Mesothelial cell of epicardium (in vitro differentiated cells): ENCODE measurements around the gene BAD. TPM values are rescaled to one million over a fixed set of nuclear protein-coding genes. Genes with fewer than 3 reads are reported as not detected.

Experiments
- DNase-seq, 2 experiments: peaks; one replicate each; pipeline ENCODE4 v3.0.0; 2021; ENCODE audit warnings: low spot score in 2 of 2; ENCODE audit not compliant: unreplicated experiment in 2 of 2
- H3K27ac Mint-ChIP-seq: 2 replicates; pipeline ENCODE4 v1.8.0; 2021; ENCODE audit warnings: mixed read lengths
- H3K27me3 Mint-ChIP-seq: 2 replicates; pipeline ENCODE4 v1.8.0; 2021; ENCODE audit warnings: low read depth, mixed read lengths
- H3K36me3 Mint-ChIP-seq: 2 replicates; pipeline ENCODE4 v1.8.0; 2021; ENCODE audit warnings: mixed read lengths
- H3K4me1 Mint-ChIP-seq: 2 replicates; pipeline ENCODE4 v1.8.0; 2021; ENCODE audit warnings: mixed read lengths
- H3K4me3 Mint-ChIP-seq: 2 replicates; pipeline ENCODE4 v1.8.0; 2021; ENCODE audit warnings: mild to moderate bottlenecking, moderate library complexity, mixed read lengths
- H3K9me3 Mint-ChIP-seq: 2 replicates; pipeline ENCODE4 v1.8.0; 2021; ENCODE audit warnings: mixed read lengths
- total RNA-seq: library from RNA; stranded (reverse); gene quantifications from 3 replicates; pipeline ENCODE4 v1.2.1, GENCODE V29; 2021
- TF ChIP-seq, protein P1 (sequence below): fragments of 200-600 bp; sonication (generic); IDR thresholded peaks from one replicate; pipeline ENCODE4 v1.5.0; 2021; ENCODE audit warnings: antibody characterized with exemption; ENCODE audit not compliant: unreplicated experiment

The BAD gene
- total RNA-seq, 1 donor from 2014 or later, result 50.2 TPM

DNA sequence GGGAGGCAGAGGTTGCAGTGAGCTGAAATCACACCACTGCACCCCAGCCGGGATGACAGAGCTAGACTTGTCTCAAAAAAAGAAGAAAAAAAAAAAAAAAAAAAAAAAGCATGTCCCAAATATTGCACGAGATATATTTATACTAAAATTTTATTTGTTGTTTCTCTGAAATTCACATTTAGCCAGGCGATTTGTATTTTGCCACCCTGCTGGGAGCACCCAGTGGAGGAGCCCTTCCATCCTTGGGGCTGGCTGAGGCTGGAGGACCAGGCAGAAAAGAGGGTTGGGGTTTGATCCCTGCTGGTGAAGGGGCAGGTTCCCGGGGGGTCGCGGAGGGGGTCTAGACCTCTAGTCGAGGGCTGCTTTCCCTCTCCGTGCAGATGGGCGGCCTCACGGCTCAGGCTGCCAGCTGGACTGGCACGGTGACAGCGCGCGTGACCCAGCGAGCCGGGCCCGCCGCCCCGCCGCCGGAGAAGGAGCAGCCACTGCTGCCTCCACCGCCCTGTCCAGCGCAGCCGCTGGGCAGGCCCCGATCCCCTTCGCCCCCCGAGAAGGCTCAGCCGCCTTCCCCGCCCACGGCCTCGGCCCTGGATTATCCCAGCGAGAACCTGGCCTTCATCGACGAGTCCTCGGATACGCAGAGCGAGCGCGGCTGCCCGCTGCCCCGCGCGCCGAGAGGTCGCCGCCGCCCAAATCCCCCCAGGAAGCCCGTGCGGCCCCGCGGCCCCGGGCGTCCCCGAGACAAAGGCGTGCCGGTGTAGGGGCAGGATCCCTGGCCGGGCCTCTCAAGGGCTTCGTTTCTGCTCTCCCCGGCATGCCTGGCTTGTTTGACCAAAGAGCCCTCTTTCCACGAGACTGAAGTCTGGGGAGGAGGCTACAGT, 14.7 kb upstream of the BAD start:
- no peaks in the 10 kb centered on the region for H3K9me3 Mint-ChIP-seq
- no peaks in the 10 kb centered on the region for H3K36me3 Mint-ChIP-seq
- TF ChIP-seq, protein P1, sequence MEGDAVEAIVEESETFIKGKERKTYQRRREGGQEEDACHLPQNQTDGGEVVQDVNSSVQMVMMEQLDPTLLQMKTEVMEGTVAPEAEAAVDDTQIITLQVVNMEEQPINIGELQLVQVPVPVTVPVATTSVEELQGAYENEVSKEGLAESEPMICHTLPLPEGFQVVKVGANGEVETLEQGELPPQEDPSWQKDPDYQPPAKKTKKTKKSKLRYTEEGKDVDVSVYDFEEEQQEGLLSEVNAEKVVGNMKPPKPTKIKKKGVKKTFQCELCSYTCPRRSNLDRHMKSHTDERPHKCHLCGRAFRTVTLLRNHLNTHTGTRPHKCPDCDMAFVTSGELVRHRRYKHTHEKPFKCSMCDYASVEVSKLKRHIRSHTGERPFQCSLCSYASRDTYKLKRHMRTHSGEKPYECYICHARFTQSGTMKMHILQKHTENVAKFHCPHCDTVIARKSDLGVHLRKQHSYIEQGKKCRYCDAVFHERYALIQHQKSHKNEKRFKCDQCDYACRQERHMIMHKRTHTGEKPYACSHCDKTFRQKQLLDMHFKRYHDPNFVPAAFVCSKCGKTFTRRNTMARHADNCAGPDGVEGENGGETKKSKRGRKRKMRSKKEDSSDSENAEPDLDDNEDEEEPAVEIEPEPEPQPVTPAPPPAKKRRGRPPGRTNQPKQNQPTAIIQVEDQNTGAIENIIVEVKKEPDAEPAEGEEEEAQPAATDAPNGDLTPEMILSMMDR, result no peak
- H3K27me3 Mint-ChIP-seq, result peaks cover 81% of the 10 kb centered on the region
- H3K27ac Mint-ChIP-seq, result no peak overlapping the region
- H3K4me3 Mint-ChIP-seq, result peak overlapping the region; percentile 46
- H3K4me1 Mint-ChIP-seq, result peaks cover 12% of the 10 kb centered on the region
- DNase-seq, result peak in 1 of 2 experiments; percentile 45

DNA sequence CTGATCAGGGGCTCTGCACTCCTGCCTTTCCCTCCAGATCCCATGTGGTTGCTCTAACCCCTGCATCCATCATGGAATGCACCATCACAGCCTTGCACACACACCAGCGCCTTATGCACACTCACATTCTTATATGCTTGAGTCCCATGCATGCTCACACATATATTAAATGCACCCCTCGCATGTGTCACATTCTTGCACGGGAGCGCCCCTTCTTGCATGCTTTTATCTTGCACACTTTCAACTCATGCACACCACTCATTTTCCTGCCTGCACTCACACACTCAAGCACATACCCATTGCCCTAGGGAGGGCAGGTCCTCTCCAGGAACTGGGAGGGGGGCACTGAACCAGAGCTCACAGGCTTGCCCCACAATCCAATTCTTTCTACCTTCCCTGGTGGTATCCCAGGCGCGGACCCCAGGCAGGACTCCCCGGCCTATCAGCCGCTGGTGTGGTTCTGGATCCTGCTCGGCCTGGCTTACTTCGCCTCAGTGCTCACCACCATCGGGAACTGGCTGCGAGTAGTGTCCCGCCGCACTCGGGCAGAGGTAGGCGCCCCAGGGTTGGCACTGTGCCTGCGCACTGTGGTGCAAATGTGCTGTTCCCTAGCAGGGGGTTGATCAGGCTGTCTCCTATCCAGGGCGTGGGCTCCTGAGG, 13.4 kb upstream of the BAD start:
- no peaks in the 10 kb centered on the region for H3K36me3 Mint-ChIP-seq
- peaks cover 11% of the 10 kb centered on the region for H3K4me1 Mint-ChIP-seq
- H3K27ac Mint-ChIP-seq, result no peak overlapping the region
- H3K9me3 Mint-ChIP-seq, result no peaks in the 10 kb centered on the region
- no peak overlapping the region for H3K4me3 Mint-ChIP-seq
- H3K27me3 Mint-ChIP-seq, result peaks cover 92% of the 10 kb centered on the region
- TF ChIP-seq, protein P1, result no peak
- DNase-seq, result no peak

DNA sequence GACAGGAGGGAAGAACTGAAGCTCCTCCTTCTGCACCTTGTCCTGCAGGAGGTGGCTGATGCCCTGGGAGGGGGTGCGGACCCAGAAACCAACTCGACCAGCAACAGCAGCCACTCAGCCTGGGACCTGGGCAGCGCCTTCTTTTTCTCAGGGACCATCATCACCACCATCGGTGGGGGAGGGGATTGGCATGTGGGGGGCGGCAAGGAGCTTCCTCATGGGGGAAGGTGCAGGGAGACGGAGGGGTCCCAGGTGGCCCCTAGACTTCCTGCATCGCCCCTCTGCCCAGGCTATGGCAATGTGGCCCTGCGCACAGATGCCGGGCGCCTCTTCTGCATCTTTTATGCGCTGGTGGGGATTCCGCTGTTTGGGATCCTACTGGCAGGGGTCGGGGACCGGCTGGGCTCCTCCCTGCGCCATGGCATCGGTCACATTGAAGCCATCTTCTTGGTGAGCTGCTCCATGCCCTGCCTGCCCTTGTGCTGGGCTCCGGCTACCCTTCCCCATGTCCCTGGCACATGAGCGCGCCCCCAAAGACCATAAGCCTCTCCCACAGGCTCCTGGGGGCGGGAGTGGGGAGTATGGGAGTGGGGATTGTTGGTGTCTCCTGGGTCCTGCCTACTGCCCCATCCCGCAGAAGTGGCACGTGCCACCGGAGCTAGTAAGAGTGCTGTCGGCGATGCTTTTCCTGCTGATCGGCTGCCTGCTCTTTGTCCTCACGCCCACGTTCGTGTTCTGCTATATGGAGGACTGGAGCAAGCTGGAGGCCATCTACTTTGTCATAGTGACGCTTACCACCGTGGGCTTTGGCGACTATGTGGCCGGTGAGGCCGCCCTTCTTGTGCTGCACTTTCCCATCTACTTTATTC, 12.6 kb upstream of the BAD start:
- Mint-ChIP-seq H3K4me1 (peaks cover 13% of the 10 kb centered on the region), H3K4me3 (no peak overlapping the region), H3K36me3 (no peaks in the 10 kb centered on the region), H3K9me3 (no peaks in the 10 kb centered on the region), H3K27me3 (peaks cover 95% of the 10 kb centered on the region), H3K27ac (no peak overlapping the region)
- no peak for DNase-seq
- TF ChIP-seq, protein P1, result no peak

DNA sequence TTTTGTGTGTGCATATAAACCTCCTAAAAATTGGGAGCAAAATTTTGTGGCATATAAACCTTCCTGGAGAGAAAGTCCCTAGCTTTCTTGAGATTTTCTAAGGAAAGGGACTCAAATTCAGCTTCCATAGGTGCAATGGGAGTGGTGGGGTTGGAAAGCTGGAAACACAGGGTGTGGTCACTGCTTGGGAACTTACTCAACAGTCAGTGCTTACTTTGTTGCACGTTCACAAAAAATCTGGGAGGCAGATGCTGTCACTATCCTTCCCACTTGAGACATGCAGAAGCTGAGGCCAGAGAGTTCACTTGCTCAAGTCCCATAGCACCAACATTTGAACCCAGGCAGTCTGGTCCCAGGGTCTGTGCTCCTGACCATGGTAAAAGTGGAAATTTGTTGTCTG, 11.8 kb upstream of the BAD start:
- DNase-seq, result no peak
- TF ChIP-seq, protein P1, result no peak

DNA sequence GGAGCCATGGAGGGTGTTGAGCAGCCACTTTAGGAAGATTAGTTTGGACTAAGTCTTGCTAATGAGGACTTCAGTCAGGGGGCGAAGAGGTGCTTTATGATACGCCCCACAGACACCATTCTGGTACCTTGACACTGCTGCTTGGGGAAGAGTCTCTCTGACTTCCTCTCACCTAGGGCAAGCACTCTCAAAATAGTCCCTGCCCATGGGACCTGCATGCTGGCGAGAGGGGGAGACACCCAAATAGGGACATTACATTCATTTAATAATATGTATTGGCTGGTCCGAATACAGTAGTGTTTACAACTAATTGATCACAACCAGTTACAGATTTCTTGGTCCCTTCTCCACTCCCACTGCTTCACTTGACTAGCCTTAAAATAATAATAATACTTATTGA, 11.3 kb upstream of the BAD start:
- H3K27ac Mint-ChIP-seq, result no peak overlapping the region
- no peaks in the 10 kb centered on the region for H3K9me3 Mint-ChIP-seq
- no peak for DNase-seq
- peaks cover 92% of the 10 kb centered on the region for H3K27me3 Mint-ChIP-seq
- no peaks in the 10 kb centered on the region for H3K36me3 Mint-ChIP-seq
- TF ChIP-seq, protein P1, result no peak
- H3K4me3 Mint-ChIP-seq, result no peak overlapping the region
- H3K4me1 Mint-ChIP-seq, result peaks cover 12% of the 10 kb centered on the region

More for the DNA sequence above, 11.8 kb upstream of the BAD start:
- Mint-ChIP-seq H3K4me3 (no peak overlapping the region), H3K27me3 (peaks cover 92% of the 10 kb centered on the region), H3K4me1 (peaks cover 13% of the 10 kb centered on the region), H3K27ac (no peak overlapping the region), H3K36me3 (no peaks in the 10 kb centered on the region), H3K9me3 (no peaks in the 10 kb centered on the region)
